Measurements from ENCODE around the gene SERPINB8. TPM values are rescaled to one million over a fixed set of nuclear protein-coding genes. Genes with fewer than 3 reads are reported as not detected.

The SERPINB8 gene
- total and polyA plus RNA-seq, 2 donors (not counting 1 experiment from before 2014, with no cell fraction given): 9.7 to 21.0 TPM

GRCh38 chr18:63971320-63972001 is 1.6 kb downstream of the SERPINB8 start:
- H3K9ac ChIP-seq (ENCODE audit: insufficient read depth, low read length): peak overlapping the region; percentile 80
- TF ChIP-seq CTCF (conservative IDR thresholded peaks at IDR 0.05 in 1 of 2, IDR thresholded peaks at IDR 0.05 in 1 of 2; ENCODE audit: low read depth in 1 of 2, low read length in 2 of 2): no peak
- no peak for TF ChIP-seq EZH2 (IDR thresholded peaks at IDR 0.05; ENCODE audit: low read length, missing control alignments)

GRCh38 chr18:63972002-63972376 is 2.1 kb downstream of the SERPINB8 start:
- Histone ChIP-seq H3K4me2 (ENCODE audit: extremely low read depth, insufficient read depth, low read length) (no peak overlapping the region), H3K36me3 (ENCODE audit: control insufficient read depth, insufficient read depth, low read length) (no peaks in the 10 kb centered on the region), H3K9me3 (ENCODE audit: control insufficient read depth, insufficient read depth, low read depth, low read length) (no peaks in the 10 kb centered on the region), H3K4me1 (ENCODE audit: control insufficient read depth, extremely low read depth, insufficient read depth, low read length) (peaks cover 3% of the 10 kb centered on the region), H3K9ac (ENCODE audit: insufficient read depth, low read length) (no peak overlapping the region), H3K79me2 (ENCODE audit: control insufficient read depth, insufficient read depth, low read length) (peaks cover 12% of the 10 kb centered on the region), H3K27me3 (ENCODE audit: control insufficient read depth, insufficient read depth, low read length) (no peaks in the 10 kb centered on the region), H2AFZ (ENCODE audit: low read length) (no peak overlapping the region), H4K20me1 (ENCODE audit: control insufficient read depth, extremely low read depth, insufficient read depth, low read length) (no peaks in the 10 kb centered on the region), H3K27ac (ENCODE audit: insufficient read depth, low read length) (no peak overlapping the region), H3K4me3 (replicated peaks in 1 of 4; ENCODE audit: control extremely low read depth in 1 of 4, insufficient read depth in 1 of 4, low read depth in 3 of 4, low read length in 4 of 4) (no peak overlapping the region)
- TF ChIP-seq EZH2 (IDR thresholded peaks at IDR 0.05; ENCODE audit: low read length, missing control alignments): no peak
- no peak for TF ChIP-seq CTCF (conservative IDR thresholded peaks at IDR 0.05 in 1 of 2, IDR thresholded peaks at IDR 0.05 in 1 of 2; ENCODE audit: low read depth in 1 of 2, low read length in 2 of 2)
- no peak for DNase-seq (ENCODE audit: low read depth in 2 of 2)

More at GRCh38 chr18:63971320-63972001, 1.6 kb downstream of the SERPINB8 start:
- H3K4me2 ChIP-seq (ENCODE audit: extremely low read depth, insufficient read depth, low read length): peak overlapping the region; percentile 74
- H3K36me3 ChIP-seq (ENCODE audit: control insufficient read depth, insufficient read depth, low read length): no peaks in the 10 kb centered on the region
- H2AFZ ChIP-seq (ENCODE audit: low read length): no peak overlapping the region
- H3K4me3 ChIP-seq (replicated peaks in 1 of 4; ENCODE audit: control extremely low read depth in 1 of 4, insufficient read depth in 1 of 4, low read depth in 3 of 4, low read length in 4 of 4): peak overlapping the region; percentile 62 to 82 (median 70)
- H4K20me1 ChIP-seq (ENCODE audit: control insufficient read depth, extremely low read depth, insufficient read depth, low read length): no peaks in the 10 kb centered on the region
- peaks cover 3% of the 10 kb centered on the region for H3K4me1 ChIP-seq (ENCODE audit: control insufficient read depth, extremely low read depth, insufficient read depth, low read length)
- H3K79me2 ChIP-seq (ENCODE audit: control insufficient read depth, insufficient read depth, low read length): peaks cover 12% of the 10 kb centered on the region
- peak overlapping the region; percentile 96 for H3K27ac ChIP-seq (ENCODE audit: insufficient read depth, low read length)
- H3K9me3 ChIP-seq (ENCODE audit: control insufficient read depth, insufficient read depth, low read depth, low read length): no peaks in the 10 kb centered on the region
- no peaks in the 10 kb centered on the region for H3K27me3 ChIP-seq (ENCODE audit: control insufficient read depth, insufficient read depth, low read length)
- peak in 1 of 2 donors; percentile 32 for DNase-seq (ENCODE audit: low read depth in 2 of 2)

- no peak overlapping the region for H3K9ac ChIP-seq (ENCODE audit: insufficient read depth, low read length)
- H3K4me2 ChIP-seq (ENCODE audit: extremely low read depth, insufficient read depth, low read length): no peak overlapping the region
Measured at GRCh38 chr18:63974991-63975390, 5.1 kb downstream of the SERPINB8 start.

More at GRCh38 chr18:63974991-63975390, 5.1 kb downstream of the SERPINB8 start:
- Histone ChIP-seq H3K4me3 (replicated peaks in 1 of 4; ENCODE audit: control extremely low read depth in 1 of 4, insufficient read depth in 1 of 4, low read depth in 3 of 4, low read length in 4 of 4) (no peak overlapping the region), H3K9me3 (ENCODE audit: control insufficient read depth, insufficient read depth, low read depth, low read length) (no peaks in the 10 kb centered on the region), H4K20me1 (ENCODE audit: control insufficient read depth, extremely low read depth, insufficient read depth, low read length) (no peaks in the 10 kb centered on the region), H3K4me1 (ENCODE audit: control insufficient read depth, extremely low read depth, insufficient read depth, low read length) (peaks cover 3% of the 10 kb centered on the region), H3K36me3 (ENCODE audit: control insufficient read depth, insufficient read depth, low read length) (no peaks in the 10 kb centered on the region), H2AFZ (ENCODE audit: low read length) (no peak overlapping the region), H3K79me2 (ENCODE audit: control insufficient read depth, insufficient read depth, low read length) (peaks cover 18% of the 10 kb centered on the region), H3K27me3 (ENCODE audit: control insufficient read depth, insufficient read depth, low read length) (no peaks in the 10 kb centered on the region), H3K27ac (ENCODE audit: insufficient read depth, low read length) (no peak overlapping the region)
- TF ChIP-seq CTCF (conservative IDR thresholded peaks at IDR 0.05 in 1 of 2, IDR thresholded peaks at IDR 0.05 in 1 of 2; ENCODE audit: low read depth in 1 of 2, low read length in 2 of 2) (peak; percentile 24 to 51), EZH2 (IDR thresholded peaks at IDR 0.05; ENCODE audit: low read length, missing control alignments) (no peak)
- peak; percentile 23 to 53 for DNase-seq (ENCODE audit: low read depth in 2 of 2)
